Measurements from ENCODE around the gene DDX28. TPM values are rescaled to one million over a fixed set of nuclear protein-coding genes. Genes with fewer than 3 reads are reported as not detected.
A peak's percentile ranks its signal among the peaks of the same experiment; 100 is the strongest.

Gene DDX28, protein sequence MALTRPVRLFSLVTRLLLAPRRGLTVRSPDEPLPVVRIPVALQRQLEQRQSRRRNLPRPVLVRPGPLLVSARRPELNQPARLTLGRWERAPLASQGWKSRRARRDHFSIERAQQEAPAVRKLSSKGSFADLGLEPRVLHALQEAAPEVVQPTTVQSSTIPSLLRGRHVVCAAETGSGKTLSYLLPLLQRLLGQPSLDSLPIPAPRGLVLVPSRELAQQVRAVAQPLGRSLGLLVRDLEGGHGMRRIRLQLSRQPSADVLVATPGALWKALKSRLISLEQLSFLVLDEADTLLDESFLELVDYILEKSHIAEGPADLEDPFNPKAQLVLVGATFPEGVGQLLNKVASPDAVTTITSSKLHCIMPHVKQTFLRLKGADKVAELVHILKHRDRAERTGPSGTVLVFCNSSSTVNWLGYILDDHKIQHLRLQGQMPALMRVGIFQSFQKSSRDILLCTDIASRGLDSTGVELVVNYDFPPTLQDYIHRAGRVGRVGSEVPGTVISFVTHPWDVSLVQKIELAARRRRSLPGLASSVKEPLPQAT
- total RNA-seq (1 to 10 TPM; 4.3 to 5.3 TPM), polyA plus RNA-seq (1 to 10 TPM; 3.6 to 4.8 TPM)
- long read RNA-seq, donor 1, transcript DDX28-201 (1 exons, 2,169 nt) = major isoform, 27 of 27 reads
- long read RNA-seq, donor 1, partial matches to known transcripts = 0 of 27 reads
- long read RNA-seq, donor 1, other reads (novel, unspliced or antisense) = 0 of 27 reads
- long read RNA-seq, donor 2, transcript DDX28-201 (1 exons, 2,169 nt) = major isoform, 5 of 5 reads
- long read RNA-seq, donor 2, partial matches to known transcripts = 0 of 5 reads
- long read RNA-seq, donor 2, other reads (novel, unspliced or antisense) = 0 of 5 reads

GRCh38 chr16:68022728-68023537 is at the start of gene DDX28, which contains the start of gene DUS2:
Gene DDX28 (minus strand): TSS chr16:68023232. CDS start chr16:68023202, 30 bp downstream.
Gene DUS2 (plus strand): TSS chr16:68023284. CDS start chr16:68038024, 14,740 bp downstream.
- Histone ChIP-seq H3K27me3 (ENCODE audit: control insufficient read depth in 1 of 2, insufficient read depth in 2 of 2, low read length in 1 of 2) (no peaks in the 10 kb centered on the region), H3K4me1 (ENCODE audit: control insufficient read depth in 1 of 2, insufficient read depth in 2 of 2, low read length in 2 of 2) (no peaks in the 10 kb centered on the region), H3K9me3 (ENCODE audit: control insufficient read depth, low read length) (no peaks in the 10 kb centered on the region), H3K4me3 (ENCODE audit: low read length in 2 of 2) (peak within 1 kb of the TSS; percentile 46), H3K36me3 (ENCODE audit: control insufficient read depth in 1 of 2, insufficient read depth in 2 of 2, low read length in 1 of 2) (no peaks in the 10 kb centered on the region), H3K27ac (ENCODE audit: low read depth in 1 of 2, low read length in 2 of 2) (peak within 1 kb of the TSS in 1 of 2 donors; percentile 52)
- intact Hi-C loops (cut with DNase I) = no loop called here
- peak; percentile 95 to 98 for DNase-seq
- 0% methylated on average over 84 of the region's 84 CpGs for WGBS, 2 donors
- ATAC-seq (ENCODE audit: low FRiP score) = peak; percentile 99

- intact Hi-C loops (cut with DNase I) = no loop called here
- Histone ChIP-seq H3K27me3 (ENCODE audit: control insufficient read depth in 1 of 2, insufficient read depth in 2 of 2, low read length in 1 of 2) (no peaks in the 10 kb centered on the region), H3K4me1 (ENCODE audit: control insufficient read depth in 1 of 2, insufficient read depth in 2 of 2, low read length in 2 of 2) (no peaks in the 10 kb centered on the region), H3K4me3 (ENCODE audit: low read length in 2 of 2) (no peak overlapping the region), H3K36me3 (ENCODE audit: control insufficient read depth in 1 of 2, insufficient read depth in 2 of 2, low read length in 1 of 2) (no peaks in the 10 kb centered on the region), H3K27ac (ENCODE audit: low read depth in 1 of 2, low read length in 2 of 2) (no peak overlapping the region), H3K9me3 (ENCODE audit: control insufficient read depth, low read length) (no peaks in the 10 kb centered on the region)
- 83 to 91% methylated on average over 9 of the region's 9 CpGs for WGBS, 2 donors
- ATAC-seq (ENCODE audit: low FRiP score) = no peak
- DNase-seq = peak; percentile 10 to 48
Observed at GRCh38 chr16:68072038-68072695, 49.1 kb upstream of the DDX28 start.

DNA sequence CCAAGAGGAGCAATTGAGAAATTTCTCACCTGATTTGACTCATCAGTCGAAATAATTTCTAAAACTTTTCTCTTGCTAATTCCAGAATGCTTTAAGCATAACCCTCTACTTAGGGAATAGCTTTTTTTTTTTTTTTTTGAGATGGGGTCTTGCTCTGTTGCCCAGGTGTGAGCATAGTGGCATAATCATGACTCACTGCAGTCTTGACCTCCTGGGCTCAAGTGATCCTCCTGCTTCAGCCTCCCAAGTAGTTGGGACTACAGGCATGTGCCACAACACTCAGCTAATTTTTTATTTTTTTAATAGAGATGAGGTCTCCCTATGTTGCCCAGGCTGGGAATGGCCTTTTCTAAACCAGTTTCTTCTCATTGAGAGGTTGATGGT is 48.5 kb upstream of the DDX28 start:
- ATAC-seq (ENCODE audit: low FRiP score) = no peak
- Histone ChIP-seq H3K27ac (ENCODE audit: low read depth in 1 of 2, low read length in 2 of 2) (no peak overlapping the region), H3K4me3 (ENCODE audit: low read length in 2 of 2) (no peak overlapping the region), H3K36me3 (ENCODE audit: control insufficient read depth in 1 of 2, insufficient read depth in 2 of 2, low read length in 1 of 2) (no peaks in the 10 kb centered on the region), H3K4me1 (ENCODE audit: control insufficient read depth in 1 of 2, insufficient read depth in 2 of 2, low read length in 2 of 2) (no peaks in the 10 kb centered on the region), H3K9me3 (ENCODE audit: control insufficient read depth, low read length) (no peaks in the 10 kb centered on the region), H3K27me3 (ENCODE audit: control insufficient read depth in 1 of 2, insufficient read depth in 2 of 2, low read length in 1 of 2) (no peaks in the 10 kb centered on the region)
- DNase-seq = no peak
- WGBS, 2 donors = 83 to 94% methylated on average over 1 of the region's 1 CpG
- intact Hi-C loops (cut with DNase I) = no loop called here

DNA sequence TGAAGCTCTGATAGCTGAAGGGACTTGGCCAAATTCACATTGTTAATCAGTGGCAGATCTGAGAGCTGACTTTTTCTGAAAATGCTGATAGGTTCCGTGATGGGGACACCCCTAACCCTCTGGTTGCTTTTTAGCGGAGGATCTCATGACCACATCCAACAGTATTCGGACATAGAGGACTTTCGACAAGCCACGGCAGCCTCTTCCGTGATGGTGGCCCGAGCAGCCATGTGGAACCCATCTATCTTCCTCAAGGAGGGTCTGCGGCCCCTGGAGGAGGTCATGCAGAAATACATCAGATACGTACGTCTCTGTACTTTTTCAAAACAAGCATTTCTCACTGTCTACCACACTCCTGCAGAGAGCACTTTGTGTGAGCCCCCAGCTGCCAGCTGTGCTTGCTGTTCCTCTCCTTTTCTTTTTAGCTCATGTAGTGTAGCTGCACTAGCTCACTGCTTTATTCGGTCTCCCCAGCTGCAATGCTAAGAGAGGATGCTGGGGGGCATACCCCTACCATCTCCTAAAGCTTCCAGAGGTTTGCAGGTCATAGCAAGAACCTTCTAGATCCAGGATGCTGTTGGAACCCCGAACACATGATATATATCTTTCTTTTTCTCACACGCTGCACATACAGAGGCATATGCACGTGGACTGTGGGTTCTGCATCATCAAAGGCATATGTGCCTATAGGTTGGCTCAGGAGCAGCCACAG is 47.9 kb upstream of the DDX28 start:
- Histone ChIP-seq H3K4me1 (ENCODE audit: control insufficient read depth in 1 of 2, insufficient read depth in 2 of 2, low read length in 2 of 2) (peaks cover 2 to 4% of the 10 kb centered on the region in 2 donors), H3K4me3 (ENCODE audit: low read length in 2 of 2) (no peak overlapping the region), H3K27me3 (ENCODE audit: control insufficient read depth in 1 of 2, insufficient read depth in 2 of 2, low read length in 1 of 2) (no peaks in the 10 kb centered on the region), H3K27ac (ENCODE audit: low read depth in 1 of 2, low read length in 2 of 2) (no peak overlapping the region), H3K9me3 (ENCODE audit: control insufficient read depth, low read length) (no peaks in the 10 kb centered on the region), H3K36me3 (ENCODE audit: control insufficient read depth in 1 of 2, insufficient read depth in 2 of 2, low read length in 1 of 2) (no peaks in the 10 kb centered on the region)
- intact Hi-C loops (cut with DNase I) = no loop called here
- no peak for ATAC-seq (ENCODE audit: low FRiP score)
- no peak for DNase-seq
- 75 to 79% methylated on average over 14 of the region's 14 CpGs for WGBS, 2 donors

- H3K4me3 ChIP-seq (ENCODE audit: low read length in 2 of 2) = no peak overlapping the region
- H3K27me3 ChIP-seq (ENCODE audit: control insufficient read depth in 1 of 2, insufficient read depth in 2 of 2, low read length in 1 of 2) = no peaks in the 10 kb centered on the region
- intact Hi-C loops (cut with DNase I) = no loop called here
- DNase-seq (no peak), ATAC-seq (ENCODE audit: low FRiP score) (no peak)
- 70 to 80% methylated on average over 2 of the region's 2 CpGs for WGBS, 2 donors
- H3K27ac ChIP-seq (ENCODE audit: low read depth in 1 of 2, low read length in 2 of 2) = no peak overlapping the region
- H3K36me3 ChIP-seq (ENCODE audit: control insufficient read depth in 1 of 2, insufficient read depth in 2 of 2, low read length in 1 of 2) = no peaks in the 10 kb centered on the region
- no peaks in the 10 kb centered on the region for H3K9me3 ChIP-seq (ENCODE audit: control insufficient read depth, low read length)
- peaks cover 2 to 5% of the 10 kb centered on the region in 2 donors for H3K4me1 ChIP-seq (ENCODE audit: control insufficient read depth in 1 of 2, insufficient read depth in 2 of 2, low read length in 2 of 2)
Observed at GRCh38 chr16:68070249-68070730, 47.3 kb upstream of the DDX28 start.

GRCh38 chr16:68069511-68070248 is 46.6 kb upstream of the DDX28 start:
- Histone ChIP-seq H3K4me1 (ENCODE audit: control insufficient read depth in 1 of 2, insufficient read depth in 2 of 2, low read length in 2 of 2) (peaks cover 2 to 5% of the 10 kb centered on the region in 2 donors), H3K36me3 (ENCODE audit: control insufficient read depth in 1 of 2, insufficient read depth in 2 of 2, low read length in 1 of 2) (no peaks in the 10 kb centered on the region), H3K27me3 (ENCODE audit: control insufficient read depth in 1 of 2, insufficient read depth in 2 of 2, low read length in 1 of 2) (no peaks in the 10 kb centered on the region), H3K27ac (ENCODE audit: low read depth in 1 of 2, low read length in 2 of 2) (no peak overlapping the region), H3K4me3 (ENCODE audit: low read length in 2 of 2) (no peak overlapping the region), H3K9me3 (ENCODE audit: control insufficient read depth, low read length) (no peaks in the 10 kb centered on the region)
- ATAC-seq (ENCODE audit: low FRiP score) (no peak), DNase-seq (no peak)
- WGBS, 2 donors = 87 to 90% methylated on average over 7 of the region's 7 CpGs
- intact Hi-C loops (cut with DNase I) = no loop called here

- intact Hi-C loops (cut with DNase I) = no loop called here
- DNase-seq (no peak), ATAC-seq (ENCODE audit: low FRiP score) (no peak)
- no peak overlapping the region for H3K4me3 ChIP-seq (ENCODE audit: low read length in 2 of 2)
- no peaks in the 10 kb centered on the region for H3K36me3 ChIP-seq (ENCODE audit: control insufficient read depth in 1 of 2, insufficient read depth in 2 of 2, low read length in 1 of 2)
- WGBS, 2 donors = 97% methylated on average over 9 of the region's 9 CpGs
- H3K4me1 ChIP-seq (ENCODE audit: control insufficient read depth in 1 of 2, insufficient read depth in 2 of 2, low read length in 2 of 2) = peaks cover 2 to 5% of the 10 kb centered on the region in 2 donors
- no peaks in the 10 kb centered on the region for H3K9me3 ChIP-seq (ENCODE audit: control insufficient read depth, low read length)
- H3K27me3 ChIP-seq (ENCODE audit: control insufficient read depth in 1 of 2, insufficient read depth in 2 of 2, low read length in 1 of 2) = no peaks in the 10 kb centered on the region
- no peak overlapping the region for H3K27ac ChIP-seq (ENCODE audit: low read depth in 1 of 2, low read length in 2 of 2)
Observed at GRCh38 chr16:68068926-68069325, 45.9 kb upstream of the DDX28 start.

Measured in aorta (tissue), 5 donors.